Measurements from ENCODE around the gene BBX. TPM values are rescaled to one million over a fixed set of nuclear protein-coding genes. Genes with fewer than 3 reads are reported as not detected.

Gene BBX
- total RNA-seq, 1 donor from 2014 or later = 54.1 TPM

- Mint-ChIP-seq H3K27me3 (no peaks in the 10 kb centered on the region), H3K4me1 (ENCODE audit: low read depth) (peaks cover 2% of the 10 kb centered on the region), H3K4me3 (ENCODE audit: low read depth) (no peak overlapping the region), H3K36me3 (ENCODE audit: insufficient read depth) (peaks cover 2% of the 10 kb centered on the region), H3K9me3 (ENCODE audit: low read depth) (no peaks in the 10 kb centered on the region), H3K27ac (no peak overlapping the region)
- no peak for TF ChIP-seq CTCF (IDR thresholded peaks at IDR 0.05; ENCODE audit: unreplicated experiment)
- DNase-seq (ENCODE audit: low spot score, unreplicated experiment) = no peak
Observed at GRCh38 chr3:107641572-107642307, 119.0 kb downstream of the BBX start.

- Mint-ChIP-seq H3K27me3 (no peaks in the 10 kb centered on the region), H3K9me3 (ENCODE audit: low read depth) (no peaks in the 10 kb centered on the region), H3K4me3 (ENCODE audit: low read depth) (no peak overlapping the region), H3K4me1 (ENCODE audit: low read depth) (peaks cover 2% of the 10 kb centered on the region), H3K27ac (no peak overlapping the region), H3K36me3 (ENCODE audit: insufficient read depth) (no peaks in the 10 kb centered on the region)
- TF ChIP-seq CTCF (IDR thresholded peaks at IDR 0.05; ENCODE audit: unreplicated experiment) = peak; percentile 42
- no peak for DNase-seq (ENCODE audit: low spot score, unreplicated experiment)
Observed at GRCh38 chr3:107643038-107643883, 120.5 kb downstream of the BBX start.

- H3K27ac Mint-ChIP-seq = no peak overlapping the region
- H3K27me3 Mint-ChIP-seq = no peaks in the 10 kb centered on the region
- no peak for DNase-seq (ENCODE audit: low spot score, unreplicated experiment)
- no peak overlapping the region for H3K4me3 Mint-ChIP-seq (ENCODE audit: low read depth)
- peaks cover 11% of the 10 kb centered on the region for H3K36me3 Mint-ChIP-seq (ENCODE audit: insufficient read depth)
- H3K9me3 Mint-ChIP-seq (ENCODE audit: low read depth) = peaks cover 9% of the 10 kb centered on the region
- peaks cover 2% of the 10 kb centered on the region for H3K4me1 Mint-ChIP-seq (ENCODE audit: low read depth)
- TF ChIP-seq CTCF (IDR thresholded peaks at IDR 0.05; ENCODE audit: unreplicated experiment) = no peak
Observed at GRCh38 chr3:107644631-107645030, 121.9 kb downstream of the BBX start.

- H3K27me3 Mint-ChIP-seq = no peaks in the 10 kb centered on the region
- H3K4me1 Mint-ChIP-seq (ENCODE audit: low read depth) = peaks cover 11% of the 10 kb centered on the region
- H3K36me3 Mint-ChIP-seq (ENCODE audit: insufficient read depth) = peaks cover 14% of the 10 kb centered on the region
- DNase-seq (ENCODE audit: low spot score, unreplicated experiment) = no peak
- no peak for TF ChIP-seq CTCF (IDR thresholded peaks at IDR 0.05; ENCODE audit: unreplicated experiment)
- peaks cover 9% of the 10 kb centered on the region for H3K9me3 Mint-ChIP-seq (ENCODE audit: low read depth)
- no peak overlapping the region for H3K27ac Mint-ChIP-seq
- H3K4me3 Mint-ChIP-seq (ENCODE audit: low read depth) = no peak overlapping the region
Observed at GRCh38 chr3:107650788-107651187, 128.0 kb downstream of the BBX start.

- H3K27me3 Mint-ChIP-seq = no peaks in the 10 kb centered on the region
- DNase-seq (ENCODE audit: low spot score, unreplicated experiment) = no peak
- peaks cover 11% of the 10 kb centered on the region for H3K4me1 Mint-ChIP-seq (ENCODE audit: low read depth)
- H3K36me3 Mint-ChIP-seq (ENCODE audit: insufficient read depth) = peaks cover 14% of the 10 kb centered on the region
- H3K4me3 Mint-ChIP-seq (ENCODE audit: low read depth) = no peak overlapping the region
- no peak for TF ChIP-seq CTCF (IDR thresholded peaks at IDR 0.05; ENCODE audit: unreplicated experiment)
- peaks cover 9% of the 10 kb centered on the region for H3K9me3 Mint-ChIP-seq (ENCODE audit: low read depth)
- H3K27ac Mint-ChIP-seq = no peak overlapping the region
Observed at GRCh38 chr3:107651782-107652181, 129.0 kb downstream of the BBX start.
